ENCODE data around the gene GRIN2A.

The GRIN2A gene

GRCh38 chr16:9965079-9965478 lies 217.1 kb downstream of the GRIN2A start:
- DNase-seq, result no peak

GRCh38 chr16:9964426-9964825 lies 217.8 kb downstream of the GRIN2A start:
- no peak for DNase-seq

- DNase-seq, result no peak
These were observed 224.8 kb downstream of the GRIN2A start for GRCh38 chr16:9957433-9957832.

GRCh38 chr16:9957002-9957401 lies 225.2 kb downstream of the GRIN2A start:
- no peak for DNase-seq

GRCh38 chr16:9955677-9956076 lies 226.6 kb downstream of the GRIN2A start:
- no peak for DNase-seq

- DNase-seq, result no peak
These were observed 228.2 kb downstream of the GRIN2A start for GRCh38 chr16:9953908-9954570.

- no peak for DNase-seq
These were observed 231.6 kb downstream of the GRIN2A start for GRCh38 chr16:9950658-9951057.

GRCh38 chr16:9949396-9949795 lies 232.8 kb downstream of the GRIN2A start:
- DNase-seq, result no peak

GRCh38 chr16:9948933-9949332 lies 233.3 kb downstream of the GRIN2A start:
- no peak for DNase-seq

- no peak for DNase-seq
These were observed 236.1 kb downstream of the GRIN2A start for GRCh38 chr16:9946022-9946720.

GRCh38 chr16:9943121-9943520 lies 239.1 kb downstream of the GRIN2A start:
- DNase-seq, result no peak

GRCh38 chr16:9941245-9941644 lies 241.0 kb downstream of the GRIN2A start:
- DNase-seq, result no peak

- no peak for DNase-seq
These were observed 247.3 kb downstream of the GRIN2A start for GRCh38 chr16:9934723-9935508.

- DNase-seq, result no peak
These were observed 249.1 kb downstream of the GRIN2A start for GRCh38 chr16:9932919-9933653.

- DNase-seq, result no peak
These were observed 250.2 kb downstream of the GRIN2A start for GRCh38 chr16:9932000-9932399.

- no peak for DNase-seq
These were observed 252.4 kb downstream of the GRIN2A start for GRCh38 chr16:9929836-9930235.

- DNase-seq, result peak in 1 of 2 donors; percentile 1
These were observed 252.9 kb downstream of the GRIN2A start for GRCh38 chr16:9929313-9929712.

- no peak for DNase-seq
These were observed 259.8 kb downstream of the GRIN2A start for GRCh38 chr16:9922441-9922840.

GRCh38 chr16:9921997-9922396 lies 260.2 kb downstream of the GRIN2A start:
- DNase-seq, result no peak

- DNase-seq, result no peak
These were observed 262.8 kb downstream of the GRIN2A start for GRCh38 chr16:9919460-9919859.

GRCh38 chr16:9917691-9918090 lies 264.5 kb downstream of the GRIN2A start:
- DNase-seq, result no peak

- DNase-seq, result no peak
These were observed 268.5 kb downstream of the GRIN2A start for GRCh38 chr16:9913604-9914326.
